ENCODE measurements around the gene CALB2. TPM values are rescaled to one million over a fixed set of nuclear protein-coding genes. Genes with fewer than 3 reads are reported as not detected.
"Not testable (repeated sequence)": the region's sequence is repeated elsewhere in the genome, so short reads cannot be mapped to it uniquely, and the experiment has no call there.

CALB2 gene
- total and polyA plus RNA-seq, 2 donors (not counting 3 experiments of a cell fraction or from before 2014, with no cell fraction given): not detected

DNA sequence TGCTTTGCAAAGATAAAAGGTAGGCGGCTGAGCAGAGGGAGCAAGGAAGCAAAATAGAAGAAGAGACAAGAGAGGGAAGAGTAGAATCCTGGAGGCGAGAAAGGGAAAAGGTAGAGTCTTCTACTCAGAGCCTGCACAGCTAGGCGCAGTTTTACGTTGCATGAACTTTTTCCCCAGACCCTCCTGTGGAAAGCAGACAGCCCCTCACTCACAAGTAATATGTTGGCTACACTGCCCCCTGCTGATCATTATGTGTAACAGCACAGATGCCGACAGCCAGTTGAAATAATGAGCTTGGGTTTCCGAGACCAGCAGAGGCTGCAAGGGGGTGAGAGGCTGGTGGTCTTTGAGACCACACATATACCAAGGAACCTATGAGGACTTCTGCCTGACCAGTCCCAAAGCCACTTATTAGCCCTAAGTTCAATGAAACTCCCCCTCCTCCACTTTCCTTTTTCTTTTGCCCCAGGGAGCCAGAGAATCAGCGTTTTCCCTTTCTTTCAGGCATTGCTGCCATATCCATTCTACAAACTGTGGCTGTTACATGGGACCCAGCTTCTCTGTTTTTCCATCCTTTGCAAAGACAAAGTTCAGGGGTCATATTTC is 46.9 kb upstream of the CALB2 start:
- Histone ChIP-seq H3K36me3 (ENCODE audit: control insufficient read depth in 2 of 2, extremely low read depth in 1 of 2, insufficient read depth in 2 of 2, low read length in 2 of 2) (no peaks in the 10 kb centered on the region), H3K9me1 (replicated peaks; ENCODE audit: control insufficient read depth, extremely low read depth, insufficient read depth, low read length) (no peaks in the 10 kb centered on the region), H3K27ac (ENCODE audit: insufficient read depth, low read depth, low read length) (no peak overlapping the region), H3K9me3 (replicated peaks; ENCODE audit: control insufficient read depth, insufficient read depth, low read length) (no peaks in the 10 kb centered on the region), H3K27me3 (ENCODE audit: control insufficient read depth in 2 of 2, insufficient read depth in 2 of 2, low read length in 2 of 2) (no peaks in the 10 kb centered on the region), H3K4me1 (ENCODE audit: control insufficient read depth, extremely low read depth, insufficient read depth, low read length) (no peaks in the 10 kb centered on the region), H3K9ac (replicated peaks; ENCODE audit: extremely low read depth, insufficient read depth, low read length) (no peak overlapping the region), H2AFZ (ENCODE audit: low read depth, low read length) (no peak overlapping the region), H4K20me1 (replicated peaks; ENCODE audit: control insufficient read depth, extremely low read depth, insufficient read depth, low read length) (no peaks in the 10 kb centered on the region), H3K4me2 (ENCODE audit: insufficient read depth, low read length) (no peak overlapping the region), H3K4me3 (replicated peaks in 1 of 3; ENCODE audit: insufficient read depth in 1 of 3, low read depth in 1 of 3, low read length in 3 of 3) (no peak overlapping the region), H3K79me2 (ENCODE audit: control insufficient read depth, insufficient read depth, low read length) (no peaks in the 10 kb centered on the region)
- POLR2A ChIA-PET: no interaction called here
- CTCF ChIA-PET: interaction anchor here (0.5 to 3.8 kb wide), 68 partner anchors 8 to 633 kb away, joined by 3 to 86 read pairs (median 5); partner anchors contain the start of genes CALB2, CMTR2, HYDIN and VAC14
- FAIRE-seq (peak; percentile 81), DNase-seq (ENCODE audit: low read depth, low spot score) (peak; percentile 28)
- dilution Hi-C loops (cut with MboI; ENCODE audit: extremely low pct_ligation_motif_present, low sequenced_read_pairs) (no loop called here), intact Hi-C loops (cut with micrococcal nuclease) (loop anchor here (1.0 to 5.0 kb wide), 3 partner anchors 63 to 629 kb away; no protein-coding TSS in a partner anchor)
- no peak for TF ChIP-seq MYC (IDR thresholded peaks at IDR 0.05; ENCODE audit: low read depth, low read length)
- TF ChIP-seq, protein P1, sequence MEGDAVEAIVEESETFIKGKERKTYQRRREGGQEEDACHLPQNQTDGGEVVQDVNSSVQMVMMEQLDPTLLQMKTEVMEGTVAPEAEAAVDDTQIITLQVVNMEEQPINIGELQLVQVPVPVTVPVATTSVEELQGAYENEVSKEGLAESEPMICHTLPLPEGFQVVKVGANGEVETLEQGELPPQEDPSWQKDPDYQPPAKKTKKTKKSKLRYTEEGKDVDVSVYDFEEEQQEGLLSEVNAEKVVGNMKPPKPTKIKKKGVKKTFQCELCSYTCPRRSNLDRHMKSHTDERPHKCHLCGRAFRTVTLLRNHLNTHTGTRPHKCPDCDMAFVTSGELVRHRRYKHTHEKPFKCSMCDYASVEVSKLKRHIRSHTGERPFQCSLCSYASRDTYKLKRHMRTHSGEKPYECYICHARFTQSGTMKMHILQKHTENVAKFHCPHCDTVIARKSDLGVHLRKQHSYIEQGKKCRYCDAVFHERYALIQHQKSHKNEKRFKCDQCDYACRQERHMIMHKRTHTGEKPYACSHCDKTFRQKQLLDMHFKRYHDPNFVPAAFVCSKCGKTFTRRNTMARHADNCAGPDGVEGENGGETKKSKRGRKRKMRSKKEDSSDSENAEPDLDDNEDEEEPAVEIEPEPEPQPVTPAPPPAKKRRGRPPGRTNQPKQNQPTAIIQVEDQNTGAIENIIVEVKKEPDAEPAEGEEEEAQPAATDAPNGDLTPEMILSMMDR (IDR thresholded peaks at IDR 0.05; ENCODE audit: extremely low read depth in 1 of 2, insufficient read depth in 1 of 2, low read depth in 1 of 2, low read length in 2 of 2): peak; percentile 63 to 71
- BruUV-seq (replicated peaks): no TSS peak

DNA sequence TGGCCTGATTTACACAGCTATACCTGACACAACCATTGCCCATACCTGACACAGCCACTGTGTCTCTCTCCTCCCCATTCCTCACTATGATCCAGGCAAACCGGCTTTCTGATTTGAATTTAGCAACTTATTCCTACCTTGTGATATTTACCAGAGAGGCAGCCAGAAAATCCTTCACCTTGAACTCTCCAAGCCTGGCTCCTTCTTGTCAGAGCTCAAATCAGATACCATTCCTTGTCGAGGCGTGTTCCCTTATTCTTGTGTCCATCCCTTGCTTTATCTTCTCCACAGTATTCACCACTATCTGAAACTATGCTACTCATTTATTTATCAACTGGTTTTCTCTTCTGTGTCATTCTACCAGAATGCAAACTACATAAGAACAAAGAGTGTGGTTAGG is 44.9 kb upstream of the CALB2 start:
- H3K4me3 ChIP-seq (replicated peaks in 1 of 3; ENCODE audit: insufficient read depth in 1 of 3, low read depth in 1 of 3, low read length in 3 of 3); dilution Hi-C loops (cut with MboI; ENCODE audit: extremely low pct_ligation_motif_present, low sequenced_read_pairs); BruUV-seq (replicated peaks); H3K4me2 ChIP-seq (ENCODE audit: insufficient read depth, low read length); H3K27ac ChIP-seq (ENCODE audit: insufficient read depth, low read depth, low read length); CTCF ChIA-PET; H3K4me1 ChIP-seq (ENCODE audit: control insufficient read depth, extremely low read depth, insufficient read depth, low read length); FAIRE-seq; H4K20me1 ChIP-seq (replicated peaks; ENCODE audit: control insufficient read depth, extremely low read depth, insufficient read depth, low read length); H3K9me1 ChIP-seq (replicated peaks; ENCODE audit: control insufficient read depth, extremely low read depth, insufficient read depth, low read length); H3K9me3 ChIP-seq (replicated peaks; ENCODE audit: control insufficient read depth, insufficient read depth, low read length); H3K27me3 ChIP-seq (ENCODE audit: control insufficient read depth in 2 of 2, insufficient read depth in 2 of 2, low read length in 2 of 2); H2AFZ ChIP-seq (ENCODE audit: low read depth, low read length); POLR2A ChIA-PET; H3K79me2 ChIP-seq (ENCODE audit: control insufficient read depth, insufficient read depth, low read length); H3K36me3 ChIP-seq (ENCODE audit: control insufficient read depth in 2 of 2, extremely low read depth in 1 of 2, insufficient read depth in 2 of 2, low read length in 2 of 2); H3K9ac ChIP-seq (replicated peaks; ENCODE audit: extremely low read depth, insufficient read depth, low read length); DNase-seq (ENCODE audit: low read depth, low spot score): not testable (repeated sequence)
- intact Hi-C loops (cut with micrococcal nuclease): loop anchor here (5.0 kb wide), 1 partner anchor 631 kb away; no protein-coding TSS in a partner anchor
